Gastroesophageal sphincter (tissue), 3 donors: ENCODE data around the gene KLF9.

Source experiments
- EP300 ChIP-seq: sonication (generic); formaldehyde crosslinking; IDR thresholded peaks from one replicate; pipeline ENCODE4 v1.6.1; 2017; ENCODE audit warnings: antibody characterized with exemption, mild to moderate bottlenecking
- TF ChIP-seq, protein P1 (sequence below), 4 experiments: fragments of 200-600 bp in 2 of 4; fragments of 450-650 bp in 2 of 4; sonication (generic) in 1 of 4; IDR thresholded peaks; one replicate each; pipeline ENCODE4 v1.5.1; 2017 to 2019; ENCODE audit warnings: antibody characterized with exemption in 4 of 4, mild to moderate bottlenecking in 2 of 4, moderate library complexity in 2 of 4

- no peak for TF ChIP-seq EP300
- TF ChIP-seq, protein P1, sequence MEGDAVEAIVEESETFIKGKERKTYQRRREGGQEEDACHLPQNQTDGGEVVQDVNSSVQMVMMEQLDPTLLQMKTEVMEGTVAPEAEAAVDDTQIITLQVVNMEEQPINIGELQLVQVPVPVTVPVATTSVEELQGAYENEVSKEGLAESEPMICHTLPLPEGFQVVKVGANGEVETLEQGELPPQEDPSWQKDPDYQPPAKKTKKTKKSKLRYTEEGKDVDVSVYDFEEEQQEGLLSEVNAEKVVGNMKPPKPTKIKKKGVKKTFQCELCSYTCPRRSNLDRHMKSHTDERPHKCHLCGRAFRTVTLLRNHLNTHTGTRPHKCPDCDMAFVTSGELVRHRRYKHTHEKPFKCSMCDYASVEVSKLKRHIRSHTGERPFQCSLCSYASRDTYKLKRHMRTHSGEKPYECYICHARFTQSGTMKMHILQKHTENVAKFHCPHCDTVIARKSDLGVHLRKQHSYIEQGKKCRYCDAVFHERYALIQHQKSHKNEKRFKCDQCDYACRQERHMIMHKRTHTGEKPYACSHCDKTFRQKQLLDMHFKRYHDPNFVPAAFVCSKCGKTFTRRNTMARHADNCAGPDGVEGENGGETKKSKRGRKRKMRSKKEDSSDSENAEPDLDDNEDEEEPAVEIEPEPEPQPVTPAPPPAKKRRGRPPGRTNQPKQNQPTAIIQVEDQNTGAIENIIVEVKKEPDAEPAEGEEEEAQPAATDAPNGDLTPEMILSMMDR (IDR thresholded peaks at IDR 0.05): no peak
Observed at GRCh38 chr9:70400107-70400892, 14.2 kb downstream of the KLF9 start.
